HCT116 (cell line): ENCODE results near the gene PRR36. TPM values are rescaled to one million over a fixed set of nuclear protein-coding genes. Genes with fewer than 3 reads are reported as not detected.

Experiments
- ATAC-seq: fragments of 200-7000 bp; cut with Tn5 transposase; 2 replicates; pipeline ENCODE4 v1.9.1; 2020; ENCODE audit warnings: mild to moderate bottlenecking, moderate library complexity
- BruUV-seq: library from RNA; stranded (reverse); fragments of 400-500 nt; replicated peaks from 2 replicates; lab custom pipeline; 2021; lab: Mats Ljungman, UMichigan
- CTCF ChIA-PET: fragments of 300-600 bp; sonication (Branson Sonifier 250); formaldehyde crosslinking; loops from one replicate; lab custom pipeline; 2021; ENCODE audit warnings: antibody characterized with exemption; lab: Charles Lee
- POLR2A ChIA-PET: fragments of 300-600, 350-600 bp; sonication (Branson Sonifier 250); formaldehyde crosslinking; loops from one replicate; lab custom pipeline; 2021; ENCODE audit warnings: antibody characterized with exemption; lab: Charles Lee
- RAD21 ChIA-PET, 2 experiments: fragments of 300-600 bp; sonication (Branson Sonifier 250); formaldehyde crosslinking; loops; one replicate each; lab custom pipeline; 2023; ENCODE audit warnings: low total read pairs in 2 of 2; ENCODE audit not compliant: uncharacterized antibody in 2 of 2, unreplicated experiment in 2 of 2, low non-redundant PET in 1 of 2; lab: Charles Lee
- DNase-seq: peaks from one replicate; pipeline ENCODE4 v3.0.0-alpha.2; 2010; ENCODE audit warnings: low read depth, low spot score
- H2AFZ ChIP-seq: fragments of 200-600 bp; shearing (Covaris generic), sonication (generic); 2 replicates; pipeline ENCODE4 v1.6.1; 2017; ENCODE audit warnings: low read depth, mixed run types, mixed read lengths, antibody characterized with exemption, low read length; ENCODE audit not compliant: poor library complexity, severe bottlenecking
- H3K27ac ChIP-seq: 2 replicates; pipeline ENCODE4 v1.5.1; 2012; ENCODE audit warnings: low read depth, low read length
- H3K27me3 ChIP-seq: fragments of 200-600 bp; sonication (generic); 2 replicates; pipeline ENCODE4 v1.6.1; 2016; ENCODE audit warnings: mixed run types, low read length, mixed read lengths; ENCODE audit not compliant: insufficient read depth
- H3K36me3 ChIP-seq, 2 experiments: fragments of 200-500 bp in 1 of 2; fragments of 200-600 bp in 1 of 2; sonication (Bioruptor generic) in 1 of 2; sonication (generic) in 1 of 2; 2 replicates each; pipeline versions ENCODE4 v1.5.1 to v1.6.1; 2014 to 2016; ENCODE audit warnings: low read length in 2 of 2, inconsistent platforms in 1 of 2, mixed read lengths in 1 of 2, mixed run types in 1 of 2; ENCODE audit not compliant: insufficient read depth in 2 of 2, control insufficient read depth in 1 of 2
- H3K4me1 ChIP-seq, 2 experiments: fragments of 200-600 bp in 1 of 2; sonication (generic) in 1 of 2; 2 replicates each; pipeline versions ENCODE4 v1.5.1 to v1.6.1; 2012 to 2017; ENCODE audit warnings: low read length in 2 of 2, inconsistent platforms in 1 of 2, mild to moderate bottlenecking in 1 of 2, mixed read lengths in 1 of 2, mixed run types in 1 of 2, moderate library complexity in 1 of 2; ENCODE audit not compliant: insufficient read depth in 2 of 2, control insufficient read depth in 1 of 2
- H3K4me2 ChIP-seq: fragments of 200-600 bp; sonication (generic); 2 replicates; pipeline ENCODE4 v1.6.1; 2017; ENCODE audit warnings: mixed run types, low read length, mixed read lengths
- H3K4me3 ChIP-seq, 2 experiments: fragments of 200-600 bp in 1 of 2; sonication (generic) in 1 of 2; replicated peaks in 1 of 2; 2 replicates each; pipeline ENCODE4 v1.5.1; 2011 to 2016; ENCODE audit warnings: low read length in 2 of 2, control low read depth in 1 of 2, low read depth in 1 of 2, mild to moderate bottlenecking in 1 of 2, mixed read lengths in 1 of 2, mixed run types in 1 of 2
- H3K79me2 ChIP-seq: fragments of 200-600 bp; sonication (generic); 2 replicates; pipeline ENCODE4 v1.6.1; 2017; ENCODE audit warnings: mild to moderate bottlenecking, mixed run types, low read length, moderate library complexity, mixed read lengths; ENCODE audit not compliant: insufficient read depth
- H3K9ac ChIP-seq: fragments of 200-600 bp; sonication (generic); 2 replicates; pipeline ENCODE4 v1.6.1; 2016; ENCODE audit warnings: low read length, mixed read lengths
- H3K9me2 ChIP-seq: fragments of 200-600 bp; sonication (generic), shearing (Covaris generic); 2 replicates; pipeline ENCODE4 v1.6.1; 2017; ENCODE audit warnings: mixed run types, mild to moderate bottlenecking, moderate library complexity; ENCODE audit not compliant: insufficient read depth
- H3K9me3 ChIP-seq, 2 experiments: fragments of 200-500 bp in 1 of 2; fragments of 200-600 bp in 1 of 2; sonication (Bioruptor generic) in 1 of 2; sonication (generic) in 1 of 2; 2 replicates each; pipeline ENCODE4 v1.6.1; 2014 to 2017; ENCODE audit warnings: low read length in 2 of 2, mixed read lengths in 2 of 2, inconsistent platforms in 1 of 2, low read depth in 1 of 2, mild to moderate bottlenecking in 1 of 2, mixed run types in 1 of 2, moderate library complexity in 1 of 2; ENCODE audit not compliant: control insufficient read depth in 1 of 2, insufficient read depth in 1 of 2
- H4K20me1 ChIP-seq: fragments of 200-600 bp; sonication (generic), shearing (Covaris generic); 2 replicates; pipeline ENCODE4 v1.6.1; 2017; ENCODE audit warnings: mixed run types, mild to moderate bottlenecking, moderate library complexity; ENCODE audit not compliant: insufficient read depth
- ATF3 ChIP-seq: IDR thresholded peaks from 2 replicates; pipeline ENCODE4 v1.6.1; 2012
- CEBPB ChIP-seq: IDR thresholded peaks from 2 replicates; pipeline ENCODE4 v1.6.1; 2012; ENCODE audit warnings: low read depth
- CTCF ChIP-seq, 3 experiments: fragments of 200-600 bp in 1 of 3; sonication (generic) in 1 of 3; IDR thresholded peaks in 2 of 3; conservative IDR thresholded peaks in 1 of 3; 2 replicates each; pipeline ENCODE4 v1.5.1; 2012 to 2017; ENCODE audit warnings: low read depth in 2 of 3, low read length in 2 of 3, antibody characterized with exemption in 1 of 3, borderline replicate concordance in 1 of 3, control low read depth in 1 of 3, mild to moderate bottlenecking in 1 of 3, mixed read lengths in 1 of 3, mixed run types in 1 of 3, moderate library complexity in 1 of 3; ENCODE audit not compliant: insufficient read depth in 1 of 3
- EGR1 ChIP-seq: IDR thresholded peaks from 2 replicates; pipeline ENCODE4 v1.6.1; 2012; ENCODE audit warnings: low read depth
- ELF1 ChIP-seq: IDR thresholded peaks from 2 replicates; pipeline ENCODE4 v1.6.1; 2012; ENCODE audit warnings: low read depth, borderline replicate concordance
- EZH2 ChIP-seq: fragments of 200-600 bp; sonication (generic); IDR thresholded peaks from 2 replicates; pipeline ENCODE4 v1.6.1; 2017; ENCODE audit warnings: antibody characterized with exemption, mixed run types
- EZH2phosphoT487 ChIP-seq: fragments of 200-600 bp; IDR thresholded peaks from 2 replicates; pipeline ENCODE4 v1.6.1; 2018; ENCODE audit warnings: antibody characterized with exemption, borderline replicate concordance
- FOSL1 ChIP-seq: IDR thresholded peaks from 2 replicates; pipeline ENCODE4 v1.6.1; 2012; ENCODE audit warnings: low read depth
- JUND ChIP-seq: IDR thresholded peaks from 2 replicates; pipeline ENCODE4 v1.6.1; 2012
- MAX ChIP-seq: IDR thresholded peaks from 2 replicates; pipeline ENCODE4 v1.6.1; 2012
- POLR2A ChIP-seq: IDR thresholded peaks from 2 replicates; pipeline ENCODE4 v1.7.0; 2011; ENCODE audit warnings: borderline replicate concordance; ENCODE audit not compliant: insufficient read depth, insufficient read length; ENCODE audit errors: extremely low read depth
- REST ChIP-seq: IDR thresholded peaks from 2 replicates; pipeline ENCODE4 v1.6.1; 2012; ENCODE audit warnings: low read depth
- SIN3A ChIP-seq: IDR thresholded peaks from 2 replicates; pipeline ENCODE4 v1.6.1; 2012; ENCODE audit warnings: low read depth
- SP1 ChIP-seq: IDR thresholded peaks from 2 replicates; pipeline ENCODE4 v1.6.1; 2012; ENCODE audit warnings: low read depth
- SRF ChIP-seq: IDR thresholded peaks from 2 replicates; pipeline ENCODE4 v1.6.1; 2012; ENCODE audit warnings: low read depth
- TCF7L2 ChIP-seq: IDR thresholded peaks from 2 replicates; pipeline ENCODE4 v1.7.0; 2011; ENCODE audit warnings: borderline replicate concordance, inconsistent platforms; ENCODE audit not compliant: insufficient read depth, insufficient read length; ENCODE audit errors: extremely low read depth
- YY1 ChIP-seq: IDR thresholded peaks from 2 replicates; pipeline ENCODE4 v1.6.1; 2011; ENCODE audit warnings: low read length, low read depth, moderate library complexity, mild to moderate bottlenecking; ENCODE audit not compliant: insufficient replicate concordance; ENCODE audit errors: extremely low read depth
- ZBTB33 ChIP-seq: IDR thresholded peaks from 2 replicates; pipeline ENCODE4 v1.6.1; 2011; ENCODE audit warnings: mild to moderate bottlenecking, low read length, moderate library complexity; ENCODE audit not compliant: insufficient replicate concordance; ENCODE audit errors: extremely low read depth
- ZNF274 ChIP-seq: fragments of 200-500 bp; sonication (Bioruptor generic); IDR thresholded peaks from 2 replicates; pipeline ENCODE4 v1.6.1; 2014; ENCODE audit warnings: mild to moderate bottlenecking, low read depth, low read length, inconsistent platforms
- intact Hi-C: fragments of 100-400 bp; cut with micrococcal nuclease; formaldehyde crosslinking; loops from 2 replicates; pipeline ENCODE4 v1.10.0; 2022
- total RNA-seq: library from RNA; stranded (reverse); gene quantifications from one replicate; pipeline ENCODE4 v1.2.1, GENCODE V29; 2021; ENCODE audit not compliant: unreplicated experiment

Gene PRR36
- total RNA-seq, 1 experiment from 2014 or later = 7.5 TPM

GRCh38 chr19:7856109-7856591 lies 18.0 kb downstream of the PRR36 start:
- Histone ChIP-seq H3K9me3 (no peaks in the 10 kb centered on the region), H3K79me2 (no peaks in the 10 kb centered on the region), H3K36me3 (no peaks in the 10 kb centered on the region), H3K27me3 (no peaks in the 10 kb centered on the region), H3K4me2 (no peak overlapping the region), H3K9me2 (no peaks in the 10 kb centered on the region), H4K20me1 (no peaks in the 10 kb centered on the region), H3K27ac (no peak overlapping the region), H2AFZ (no peak overlapping the region), H3K4me3 (no peak overlapping the region), H3K4me1 (peaks cover 11 to 23% of the 10 kb centered on the region in 2 experiments; a peak in 3 of 4 replicates), H3K9ac (no peak overlapping the region)
- no peak for TF ChIP-seq SP1
- no peak for TF ChIP-seq ZNF274
- no peak for TF ChIP-seq SRF
- TF ChIP-seq SIN3A = no peak
- TF ChIP-seq YY1 = no peak
- TF ChIP-seq EGR1 = no peak
- TF ChIP-seq FOSL1 = no peak
- no peak for TF ChIP-seq POLR2A
- no peak for TF ChIP-seq ELF1
- TF ChIP-seq ZBTB33 = no peak
- no peak for TF ChIP-seq TCF7L2
- TF ChIP-seq CTCF (IDR thresholded peaks at IDR 0.05 in 2 of 3, conservative IDR thresholded peaks at IDR 0.05 in 1 of 3; ENCODE audit: borderline replicate concordance in 1 of 3, insufficient read depth in 1 of 3, low read depth in 2 of 3, low read length in 2 of 3) = no peak
- no peak for TF ChIP-seq EZH2
- TF ChIP-seq REST = no peak
- TF ChIP-seq EZH2phosphoT487 = no peak
- TF ChIP-seq JUND = no peak
- TF ChIP-seq CEBPB = no peak
- TF ChIP-seq ATF3 = no peak
- no peak for TF ChIP-seq MAX
- BruUV-seq = no TSS peak
- ChIA-PET CTCF (no interaction called here), POLR2A (no interaction called here), RAD21 (no interaction called here)
- ATAC-seq = no peak
- intact Hi-C loops = no loop called here
- no peak for DNase-seq
